Large intestine (tissue), 3 donors: ENCODE data around the gene CALML5. TPM values are rescaled to one million over a fixed set of nuclear protein-coding genes. Genes with fewer than 3 reads are reported as not detected.

Experiments
- DNase-seq, 2 donors: peaks; one replicate each; pipeline versions ENCODE4 v3.0.0 to v3.0.0-alpha.2; 2013
- H3K27ac ChIP-seq: one replicate; pipeline ENCODE4 v1.5.1; 2013; ENCODE audit warnings: low read length
- H3K27me3 ChIP-seq: 2 replicates; pipeline ENCODE4 v1.6.1; 2013; ENCODE audit warnings: low read length; ENCODE audit not compliant: control insufficient read depth, insufficient read depth
- H3K36me3 ChIP-seq: 2 replicates; pipeline ENCODE4 v1.6.1; 2013; ENCODE audit warnings: low read length; ENCODE audit not compliant: control insufficient read depth, insufficient read depth
- H3K4me1 ChIP-seq: one replicate; pipeline ENCODE4 v1.6.1; 2013; ENCODE audit warnings: low read length; ENCODE audit not compliant: control insufficient read depth, insufficient read depth
- H3K4me3 ChIP-seq: one replicate; pipeline ENCODE4 v1.5.1; 2013; ENCODE audit warnings: low read length
- H3K9me3 ChIP-seq: one replicate; pipeline ENCODE4 v1.6.1; 2013; ENCODE audit warnings: mild to moderate bottlenecking, low read depth, low read length, moderate library complexity; ENCODE audit not compliant: control insufficient read depth
- WGBS: methylation state at CpG from one replicate; pipeline ENCODE4 v1.1.5; 2013; ENCODE audit warnings: low lambda C conversion rate; ENCODE audit not compliant: insufficient coverage; 5-methylcytosine and 5-hydroxymethylcytosine counted together
- polyA plus RNA-seq: library from polyadenylated mRNA; unstranded; fragments of 120-200 nt; gene quantifications from one replicate; pipeline ENCODE4 v1.2.1, GENCODE V29; 2013

CALML5 gene
- polyA plus RNA-seq, 1 donor = not detected

GRCh38 chr10:5469353-5470061 lies 29.9 kb downstream of the CALML5 start:
- H3K9me3 ChIP-seq = peaks cover 4% of the 10 kb centered on the region
- no peak overlapping the region for H3K27ac ChIP-seq

GRCh38 chr10:5468262-5469106 lies 30.9 kb downstream of the CALML5 start:
- no peaks in the 10 kb centered on the region for H3K27me3 ChIP-seq
- WGBS = no CpG with 5 or more reads among the region's 8 CpGs
- H3K27ac ChIP-seq = peak overlapping the region; percentile 52
- peaks cover 4% of the 10 kb centered on the region for H3K9me3 ChIP-seq
- peaks cover 21% of the 10 kb centered on the region for H3K4me1 ChIP-seq
- no peak overlapping the region for H3K4me3 ChIP-seq
- no peak for DNase-seq
- no peaks in the 10 kb centered on the region for H3K36me3 ChIP-seq

More at GRCh38 chr10:5469353-5470061, 29.9 kb downstream of the CALML5 start:
- no peak for DNase-seq
- peaks cover 21% of the 10 kb centered on the region for H3K4me1 ChIP-seq
- H3K27me3 ChIP-seq = no peaks in the 10 kb centered on the region
- no peak overlapping the region for H3K4me3 ChIP-seq
- H3K36me3 ChIP-seq = no peaks in the 10 kb centered on the region
- no CpG with 5 or more reads among the region's 15 CpGs for WGBS

- H3K27ac ChIP-seq = peak overlapping the region; percentile 52
- H3K4me1 ChIP-seq = peaks cover 21% of the 10 kb centered on the region
- no peaks in the 10 kb centered on the region for H3K36me3 ChIP-seq
- no peaks in the 10 kb centered on the region for H3K27me3 ChIP-seq
- WGBS = no CpG with 5 or more reads among the region's 6 CpGs
- peak in 1 of 2 donors; percentile 71 for DNase-seq
- H3K4me3 ChIP-seq = no peak overlapping the region
- H3K9me3 ChIP-seq = peaks cover 4% of the 10 kb centered on the region
These were observed 31.6 kb downstream of the CALML5 start for GRCh38 chr10:5467634-5468255.

GRCh38 chr10:5467207-5467535 lies 32.2 kb downstream of the CALML5 start:
- no CpG with 5 or more reads among the region's 8 CpGs for WGBS
- DNase-seq = no peak

GRCh38 chr10:5466451-5467206 lies 32.7 kb downstream of the CALML5 start:
- no peaks in the 10 kb centered on the region for H3K27me3 ChIP-seq
- DNase-seq = peak; percentile 73 to 88
- no CpG with 5 or more reads among the region's 18 CpGs for WGBS
- H3K36me3 ChIP-seq = no peaks in the 10 kb centered on the region
- H3K27ac ChIP-seq = peak overlapping the region; percentile 52
- peaks cover 4% of the 10 kb centered on the region for H3K9me3 ChIP-seq
- H3K4me3 ChIP-seq = no peak overlapping the region
- H3K4me1 ChIP-seq = peaks cover 21% of the 10 kb centered on the region

More at GRCh38 chr10:5467207-5467535, 32.2 kb downstream of the CALML5 start:
- no peak overlapping the region for H3K4me3 ChIP-seq
- no peaks in the 10 kb centered on the region for H3K27me3 ChIP-seq
- H3K27ac ChIP-seq = peak overlapping the region; percentile 52
- peaks cover 21% of the 10 kb centered on the region for H3K4me1 ChIP-seq
- H3K36me3 ChIP-seq = no peaks in the 10 kb centered on the region
- H3K9me3 ChIP-seq = peaks cover 4% of the 10 kb centered on the region

- DNase-seq = no peak
- Histone ChIP-seq H3K9me3 (peaks cover 4% of the 10 kb centered on the region), H3K27me3 (no peaks in the 10 kb centered on the region), H3K4me3 (no peak overlapping the region), H3K27ac (peak overlapping the region; percentile 52), H3K4me1 (peaks cover 21% of the 10 kb centered on the region), H3K36me3 (no peaks in the 10 kb centered on the region)
- WGBS = no CpG with 5 or more reads among the region's 12 CpGs
These were observed 33.4 kb downstream of the CALML5 start for GRCh38 chr10:5465976-5466450.

GRCh38 chr10:5464546-5464945 lies 34.8 kb downstream of the CALML5 start:
- H3K27ac ChIP-seq = no peak overlapping the region
- WGBS = 74% methylated on average over 3 of the region's 5 CpGs
- peaks cover 4% of the 10 kb centered on the region for H3K9me3 ChIP-seq
- peaks cover 21% of the 10 kb centered on the region for H3K4me1 ChIP-seq
- H3K36me3 ChIP-seq = peaks cover 14% of the 10 kb centered on the region
- no peak overlapping the region for H3K4me3 ChIP-seq
- H3K27me3 ChIP-seq = no peaks in the 10 kb centered on the region
- no peak for DNase-seq

- H3K4me1 ChIP-seq = peaks cover 19% of the 10 kb centered on the region
- no peak for DNase-seq
- WGBS = no CpG with 5 or more reads among the region's 7 CpGs
These were observed 36.5 kb downstream of the CALML5 start for GRCh38 chr10:5462841-5463293.

GRCh38 chr10:5461914-5462840 lies 37.2 kb downstream of the CALML5 start:
- no peak overlapping the region for H3K4me3 ChIP-seq
- no peaks in the 10 kb centered on the region for H3K9me3 ChIP-seq
- peaks cover 26% of the 10 kb centered on the region for H3K36me3 ChIP-seq
- no peak overlapping the region for H3K27ac ChIP-seq
- H3K4me1 ChIP-seq = peaks cover 12% of the 10 kb centered on the region
- H3K27me3 ChIP-seq = no peaks in the 10 kb centered on the region
- WGBS = 76% methylated on average over 2 of the region's 17 CpGs
- DNase-seq = no peak

More at GRCh38 chr10:5462841-5463293, 36.5 kb downstream of the CALML5 start:
- Histone ChIP-seq H3K36me3 (peaks cover 23% of the 10 kb centered on the region), H3K27ac (no peak overlapping the region), H3K9me3 (no peaks in the 10 kb centered on the region), H3K4me3 (no peak overlapping the region), H3K27me3 (no peaks in the 10 kb centered on the region)
